Right lobe of liver (tissue), 6 donors: Measurements from ENCODE around the gene GGTLC2. TPM values are rescaled to one million over a fixed set of nuclear protein-coding genes. Genes with fewer than 3 reads are reported as not detected.

Experiments
- ATAC-seq, 4 donors: fragments of 200-7000 bp; cut with Tn5 transposase; one replicate each; pipeline ENCODE4 v1.9.1; 2020; ENCODE audit warnings: mild to moderate bottlenecking in 4 of 4, moderate library complexity in 4 of 4
- DNase-seq, 3 donors: peaks; one replicate each; pipeline ENCODE4 v3.0.0-alpha.2; 2020
- H3K27ac ChIP-seq, 3 donors: fragments of 200-600 bp; one replicate each; pipeline ENCODE4 v1.8.0; 2022
- H3K27me3 ChIP-seq, 2 donors: fragments of 200-600 bp; one replicate each; pipeline ENCODE4 v1.8.0; 2022
- H3K36me3 ChIP-seq, 4 donors: fragments of 200-600 bp; sonication (generic) in 1 of 4; one replicate each; pipeline versions ENCODE4 v1.5.1 to v1.8.0; 2017 to 2022; ENCODE audit warnings: control low read depth in 1 of 4
- H3K4me1 ChIP-seq, 4 donors: fragments of 200-600 bp; sonication (generic) in 1 of 4; one replicate each; pipeline versions ENCODE4 v1.5.1 to v1.8.0; 2017 to 2022; ENCODE audit warnings: control low read depth in 1 of 4
- H3K4me3 ChIP-seq, 3 donors: fragments of 200-600 bp; one replicate each; pipeline ENCODE4 v1.8.0; 2022
- H3K9me3 ChIP-seq, 4 donors: fragments of 200-600 bp; sonication (generic) in 1 of 4; one replicate each; pipeline versions ENCODE4 v1.5.1 to v1.8.0; 2017 to 2022; ENCODE audit warnings: control low read depth in 1 of 4
- CTCF ChIP-seq, 4 donors: fragments of 200-600 bp in 3 of 4; fragments of 450-650 bp in 1 of 4; IDR thresholded peaks; one replicate each; pipeline versions ENCODE4 v1.5.1 to v1.8.0; 2016 to 2022; ENCODE audit warnings: antibody characterized with exemption in 4 of 4, mild to moderate bottlenecking in 2 of 4
- POLR2A ChIP-seq: fragments of 450-650 bp; IDR thresholded peaks from one replicate; pipeline ENCODE4 v1.6.1; 2017; ENCODE audit warnings: antibody characterized with exemption, mild to moderate bottlenecking
- WGBS: methylation state at CpG from one replicate; pipeline ENCODE4 v1.1.6; 2018; ENCODE audit warnings: low coverage, low lambda C conversion rate; ENCODE audit not compliant: insufficient coverage; ENCODE audit errors: missing lambda C conversion rate; 5-methylcytosine and 5-hydroxymethylcytosine counted together
- intact Hi-C, 2 donors: fragments of 100-400 bp; cut with DNase I; formaldehyde crosslinking; loops; one replicate each; pipeline versions ENCODE4 v1.11.2 to v1.14.1; 2022
- total RNA-seq, 6 experiments: library from RNA; depleted of rRNA in 2 of 6; stranded (reverse); fragments of >200 nt in 2 of 6; fragmentation: NEBNext Ultra II Directional in 3 of 6; extraction: Animal tissue kit (Norgen Biotek cat#: 25700) in 3 of 6; gene quantifications; one replicate each; pipeline versions ENCODE4 v1.1.0 to v1.2.4, GENCODE V29; 2016 to 2023
- donor health status: DM: no; HTN: yes; CAD: no.
- donor health status: DM: no; HTN: no; CAD: no.
- donor health status: DM: no; HTN: no; CAD: no.
- donor health status: DM: no; HTN: yes; CAD: no.
- donor health status: DM: no; HTN: yes; CAD: no.

The GGTLC2 gene
- total RNA-seq, 6 experiments from 2014 or later = not detected

- no peaks in the 10 kb centered on the region for H3K4me1 ChIP-seq
- H3K9me3 ChIP-seq = no peaks in the 10 kb centered on the region
- no peak for ATAC-seq
- no peaks in the 10 kb centered on the region for H3K27me3 ChIP-seq
- no peaks in the 10 kb centered on the region for H3K36me3 ChIP-seq
- DNase-seq = no peak
- no peak overlapping the region for H3K4me3 ChIP-seq
- WGBS = 57% methylated on average over 4 of the region's 8 CpGs
- H3K27ac ChIP-seq = no peak overlapping the region
- intact Hi-C loops = no loop called here
- TF ChIP-seq CTCF (IDR thresholded peaks at IDR 0.05) (no peak), POLR2A (no peak)
Observed at GRCh38 chr22:22655452-22656290, 11.3 kb downstream of the GGTLC2 start.

GRCh38 chr22:22657712-22658111, 13.3 kb downstream of the GGTLC2 start:
- no peak for TF ChIP-seq POLR2A
- TF ChIP-seq CTCF (IDR thresholded peaks at IDR 0.05) = no peak

GRCh38 chr22:22661275-22661674, 16.9 kb downstream of the GGTLC2 start:
- no peaks in the 10 kb centered on the region for H3K4me1 ChIP-seq
- ATAC-seq = no peak
- TF ChIP-seq CTCF (IDR thresholded peaks at IDR 0.05) (no peak), POLR2A (no peak)
- no peak overlapping the region for H3K4me3 ChIP-seq
- H3K27ac ChIP-seq = no peak overlapping the region
- H3K27me3 ChIP-seq = no peaks in the 10 kb centered on the region
- DNase-seq = no peak
- no peaks in the 10 kb centered on the region for H3K9me3 ChIP-seq
- no peaks in the 10 kb centered on the region for H3K36me3 ChIP-seq
- intact Hi-C loops = no loop called here
- 50% methylated on average over 2 of the region's 4 CpGs for WGBS

More at GRCh38 chr22:22657712-22658111, 13.3 kb downstream of the GGTLC2 start:
- Histone ChIP-seq H3K36me3 (no peaks in the 10 kb centered on the region), H3K4me1 (no peaks in the 10 kb centered on the region), H3K4me3 (no peak overlapping the region), H3K27ac (no peak overlapping the region), H3K9me3 (no peaks in the 10 kb centered on the region), H3K27me3 (no peaks in the 10 kb centered on the region)
- WGBS = 23% methylated on average over 1 of the region's 1 CpG
- ATAC-seq = no peak
- no peak for DNase-seq
- intact Hi-C loops = no loop called here

- Histone ChIP-seq H3K4me3 (no peak overlapping the region), H3K27ac (no peak overlapping the region), H3K36me3 (no peaks in the 10 kb centered on the region), H3K4me1 (no peaks in the 10 kb centered on the region), H3K9me3 (no peaks in the 10 kb centered on the region), H3K27me3 (no peaks in the 10 kb centered on the region)
- no peak for DNase-seq
- no peak for ATAC-seq
- 65% methylated on average over 3 of the region's 3 CpGs for WGBS
- intact Hi-C loops = no loop called here
- TF ChIP-seq POLR2A = no peak
- TF ChIP-seq CTCF (IDR thresholded peaks at IDR 0.05) = no peak
Observed at GRCh38 chr22:22662095-22662494, 17.7 kb downstream of the GGTLC2 start.
